CD4-positive, alpha-beta T cell (primary cell): Measurements from ENCODE around the gene FEZF2. TPM values are rescaled to one million over a fixed set of nuclear protein-coding genes. Genes with fewer than 3 reads are reported as not detected.

Experiments
- ATAC-seq: fragments of 200-7000 bp; cut with Tn5 transposase; one replicate; pipeline ENCODE4 v1.10.0; 2022; ENCODE audit warnings: mild to moderate bottlenecking; ENCODE audit not compliant: poor library complexity
- CTCF ChIA-PET: fragments of 350-600 bp; sonication (Branson Sonifier 250); formaldehyde crosslinking; loops from one replicate; lab custom pipeline; 2021; ENCODE audit warnings: antibody characterized with exemption, inconsistent platforms; lab: Charles Lee
- POLR2A ChIA-PET: fragments of 350-600 bp; sonication (Branson Sonifier 250); formaldehyde crosslinking; loops from one replicate; lab custom pipeline; 2021; ENCODE audit warnings: antibody characterized with exemption, inconsistent platforms; lab: Charles Lee
- DNase-seq, 14 experiments: peaks; one replicate each; pipeline ENCODE4 v3.0.0-alpha.2; 2013 to 2020; ENCODE audit warnings: mixed read lengths in 2 of 14
- H3K27ac ChIP-seq, 2 donors: one replicate each; pipeline versions ENCODE4 v1.5.1 to v1.7.0; 2013; ENCODE audit warnings: low read length in 2 of 2, low read depth in 1 of 2, mild to moderate bottlenecking in 1 of 2
- H3K27me3 ChIP-seq, 2 experiments: 1 replicate in 1 of 2; 2 replicates in 1 of 2; pipeline versions ENCODE4 v1.6.1 to v1.7.0; 2013; ENCODE audit warnings: low read length in 2 of 2, control low read depth in 1 of 2, mild to moderate bottlenecking in 1 of 2, moderate library complexity in 1 of 2; ENCODE audit not compliant: insufficient read depth in 2 of 2, control insufficient read depth in 1 of 2
- H3K36me3 ChIP-seq: one replicate; pipeline ENCODE4 v1.6.1; 2013; ENCODE audit warnings: low read length, control low read depth; ENCODE audit not compliant: insufficient read depth
- H3K4me1 ChIP-seq: one replicate; pipeline ENCODE4 v1.6.1; 2013; ENCODE audit warnings: low read length, control low read depth; ENCODE audit not compliant: insufficient read depth
- H3K4me3 ChIP-seq: one replicate; pipeline ENCODE4 v1.5.1; 2013; ENCODE audit warnings: mild to moderate bottlenecking, low read length, moderate library complexity
- H3K9me3 ChIP-seq, 2 experiments: 1 replicate in 1 of 2; 2 replicates in 1 of 2; pipeline versions ENCODE4 v1.6.1 to v1.7.0; 2013; ENCODE audit warnings: low read length in 2 of 2, mild to moderate bottlenecking in 2 of 2, control low read depth in 1 of 2, moderate library complexity in 1 of 2; ENCODE audit not compliant: control insufficient read depth in 1 of 2, insufficient read depth in 1 of 2
- H3K27ac Mint-ChIP-seq: one replicate; pipeline ENCODE4 v1.8.0; 2020; ENCODE audit warnings: mixed read lengths
- H3K27me3 Mint-ChIP-seq: one replicate; pipeline ENCODE4 v1.8.0; 2021; ENCODE audit warnings: mixed read lengths
- H3K36me3 Mint-ChIP-seq: one replicate; pipeline ENCODE4 v1.8.0; 2021; ENCODE audit warnings: low read depth, mixed read lengths
- H3K4me1 Mint-ChIP-seq: one replicate; pipeline ENCODE4 v1.8.0; 2021; ENCODE audit warnings: low read depth, mixed read lengths
- H3K4me3 Mint-ChIP-seq: one replicate; pipeline ENCODE4 v1.8.0; 2020; ENCODE audit warnings: mild to moderate bottlenecking, mixed read lengths
- H3K9me3 Mint-ChIP-seq: one replicate; pipeline ENCODE4 v1.8.0; 2020; ENCODE audit warnings: mixed read lengths
- CTCF ChIP-seq: fragments of 200-600 bp; IDR thresholded peaks from one replicate; pipeline ENCODE4 v1.8.0; 2022; ENCODE audit warnings: antibody characterized with exemption, mild to moderate bottlenecking
- intact Hi-C, 2 experiments: fragments of 100-400 bp; cut with DNase I in 1 of 2; cut with micrococcal nuclease in 1 of 2; formaldehyde crosslinking; loops; one replicate each; pipeline versions ENCODE4 v1.15.1 to v1.9.0; 2023 to 2025; cut with DNase I, micrococcal nuclease
- total RNA-seq, 174 experiments: library from RNA in 2 of 174; stranded (reverse) in 2 of 174; gene quantifications; one replicate each; pipeline ENCODE4 v1.2.3 and lab custom pipeline; 2021 to 2026

Gene FEZF2
- total RNA-seq, 2 experiments from 2014 or later = not detected

GRCh38 chr3:62378311-62378789 is 5.0 kb upstream of the FEZF2 start:
- ChIA-PET POLR2A (no interaction called here), CTCF (no interaction called here)
- ATAC-seq (no peak), DNase-seq (no peak)
- Histone ChIP-seq H3K9me3 (peaks cover 0 to 22% of the 10 kb centered on the region in 2 experiments), H3K4me3 (no peak overlapping the region), H3K27me3 (peaks cover 57 to 73% of the 10 kb centered on the region in 2 experiments), H3K27ac (no peak overlapping the region), H3K36me3 (no peaks in the 10 kb centered on the region), H3K4me1 (peaks cover under 1% of the 10 kb centered on the region)
- Mint-ChIP-seq H3K4me1 (peaks cover 7% of the 10 kb centered on the region), H3K36me3 (no peaks in the 10 kb centered on the region), H3K4me3 (no peak overlapping the region), H3K27ac (no peak overlapping the region), H3K9me3 (no peaks in the 10 kb centered on the region), H3K27me3 (peaks cover 82% of the 10 kb centered on the region)
- intact Hi-C loops = no loop called here
- TF ChIP-seq CTCF = no peak

- H3K36me3 Mint-ChIP-seq = no peaks in the 10 kb centered on the region
- no peak overlapping the region for H3K27ac Mint-ChIP-seq
- H3K27me3 Mint-ChIP-seq = peaks cover 81% of the 10 kb centered on the region
- ChIA-PET CTCF (no interaction called here), POLR2A (no interaction called here)
- Histone ChIP-seq H3K9me3 (peaks cover 0 to 27% of the 10 kb centered on the region in 2 experiments), H3K27ac (no peak overlapping the region), H3K27me3 (peaks cover 59 to 80% of the 10 kb centered on the region in 2 experiments), H3K4me3 (no peak overlapping the region), H3K4me1 (peaks cover 4% of the 10 kb centered on the region), H3K36me3 (no peaks in the 10 kb centered on the region)
- intact Hi-C loops = no loop called here
- no peak for TF ChIP-seq CTCF
- H3K4me1 Mint-ChIP-seq = peaks cover 7% of the 10 kb centered on the region
- DNase-seq (no peak), ATAC-seq (no peak)
- H3K4me3 Mint-ChIP-seq = no peak overlapping the region
- no peaks in the 10 kb centered on the region for H3K9me3 Mint-ChIP-seq
Observed at GRCh38 chr3:62376906-62377877, 3.8 kb upstream of the FEZF2 start.

- no peaks in the 10 kb centered on the region for H3K36me3 Mint-ChIP-seq
- no peak for TF ChIP-seq CTCF
- peaks cover 67 to 80% of the 10 kb centered on the region in 2 experiments for H3K27me3 ChIP-seq
- no peaks in the 10 kb centered on the region for H3K9me3 Mint-ChIP-seq
- no peak overlapping the region for H3K27ac Mint-ChIP-seq
- H3K27me3 Mint-ChIP-seq = peaks cover 74% of the 10 kb centered on the region
- ChIA-PET CTCF (no interaction called here), POLR2A (no interaction called here)
- peaks cover 4% of the 10 kb centered on the region for H3K4me1 ChIP-seq
- no peaks in the 10 kb centered on the region for H3K36me3 ChIP-seq
- no peak overlapping the region for H3K27ac ChIP-seq
- peaks cover 7% of the 10 kb centered on the region for H3K4me1 Mint-ChIP-seq
- ATAC-seq (no peak), DNase-seq (no peak)
- H3K9me3 ChIP-seq = peaks cover 0 to 36% of the 10 kb centered on the region in 2 experiments
- H3K4me3 ChIP-seq = no peak overlapping the region
- intact Hi-C loops = no loop called here
- no peak overlapping the region for H3K4me3 Mint-ChIP-seq
Observed at GRCh38 chr3:62376454-62376720, 3.0 kb upstream of the FEZF2 start.
